ENCODE measurements around the gene GALNT13.

The GALNT13 gene

DNA sequence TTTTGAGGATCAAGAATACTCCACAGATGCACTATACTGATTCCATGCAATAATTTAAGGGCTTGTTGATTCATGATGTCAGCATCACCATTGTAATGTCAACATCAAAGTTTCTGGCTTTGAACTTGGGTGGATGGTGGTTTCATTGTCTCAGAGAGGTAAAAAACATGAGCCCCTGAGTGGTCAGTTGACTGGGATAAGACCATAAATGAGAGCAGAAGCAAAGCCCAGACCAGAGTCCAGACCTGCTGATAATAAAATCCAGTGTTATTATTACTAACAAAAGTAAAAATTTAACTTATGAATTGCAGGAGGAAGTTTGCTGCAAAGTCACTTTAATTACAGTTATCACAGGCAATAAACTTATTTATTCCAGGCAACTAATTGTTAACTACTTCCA lies 358.2 kb downstream of the GALNT13 start:
- no peak for DNase-seq

DNA sequence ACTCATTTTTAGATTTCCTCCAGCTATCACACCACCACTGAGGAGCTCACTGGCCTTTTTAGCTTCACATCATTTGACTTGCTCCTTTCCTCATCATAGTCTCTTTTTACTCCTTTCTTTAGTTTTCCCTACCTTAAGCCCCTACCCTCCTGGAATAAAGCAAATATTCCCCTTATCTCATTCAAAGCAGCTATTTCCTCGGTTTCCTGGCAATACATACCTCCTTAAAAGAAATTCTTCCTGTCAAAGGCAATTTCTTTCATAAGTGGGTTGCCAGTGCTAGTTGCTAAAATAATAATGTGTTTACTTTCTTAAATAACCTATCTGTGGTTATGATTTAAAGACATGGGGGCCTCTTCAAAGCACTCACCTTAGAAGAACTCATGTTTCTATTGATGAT lies 359.3 kb downstream of the GALNT13 start:
- no peak for DNase-seq

DNA sequence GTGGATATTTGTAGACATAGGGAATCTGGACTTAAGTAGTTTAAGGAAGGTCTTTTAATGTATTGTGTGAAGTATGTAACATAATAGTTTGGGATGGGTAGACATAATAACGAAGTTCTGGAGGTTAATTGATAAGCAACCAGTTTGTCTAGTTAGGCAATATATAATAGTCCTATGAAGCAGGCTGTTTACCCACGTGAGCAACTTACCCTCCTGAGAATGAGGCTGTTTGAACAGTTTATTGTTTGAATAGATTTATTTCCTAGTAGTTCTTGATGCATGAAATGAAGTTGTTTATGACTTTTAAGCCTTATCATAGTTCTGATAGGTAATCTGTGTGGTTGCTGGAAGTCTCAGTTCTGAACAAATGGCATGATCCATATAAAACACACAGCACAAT lies 361.5 kb downstream of the GALNT13 start:
- DNase-seq, result no peak

DNA sequence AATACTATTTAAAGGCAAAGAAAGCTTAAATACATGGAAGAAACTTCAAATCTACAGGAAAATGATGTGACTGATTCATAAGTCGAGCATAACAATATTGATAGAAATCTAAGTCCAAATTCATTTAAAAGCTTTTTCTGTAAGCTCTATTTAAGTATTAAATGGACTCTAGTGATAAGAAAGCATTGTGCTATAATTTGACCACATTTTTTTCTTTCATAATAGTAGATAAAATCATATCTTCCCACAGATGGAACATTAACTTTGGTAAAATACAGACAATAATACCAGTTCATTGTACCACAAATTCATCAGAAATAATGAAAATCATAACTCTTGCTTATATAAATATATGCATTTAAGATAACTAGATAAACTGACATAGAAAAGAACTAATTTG lies 366.5 kb downstream of the GALNT13 start:
- no peak for DNase-seq

DNA sequence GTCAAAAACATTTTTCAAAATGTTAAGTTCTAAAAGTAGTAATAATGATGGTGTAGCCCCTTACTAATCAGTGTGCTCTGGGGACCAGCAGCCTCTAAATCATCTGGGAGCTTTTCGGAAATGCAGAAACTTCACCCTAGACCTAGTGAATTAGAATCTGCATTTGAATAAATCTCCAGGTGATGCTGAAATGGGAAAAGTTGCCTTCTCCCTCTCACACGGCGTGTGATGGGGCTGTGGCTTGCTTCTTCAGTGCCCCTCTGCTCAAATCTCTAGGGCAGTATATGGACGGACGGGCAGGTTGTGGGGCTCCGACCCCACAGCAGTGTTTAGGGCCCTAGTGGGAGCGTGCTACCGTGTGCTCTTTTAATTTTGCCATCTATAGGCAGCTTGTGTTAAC lies 368.6 kb downstream of the GALNT13 start:
- DNase-seq, result no peak

DNA sequence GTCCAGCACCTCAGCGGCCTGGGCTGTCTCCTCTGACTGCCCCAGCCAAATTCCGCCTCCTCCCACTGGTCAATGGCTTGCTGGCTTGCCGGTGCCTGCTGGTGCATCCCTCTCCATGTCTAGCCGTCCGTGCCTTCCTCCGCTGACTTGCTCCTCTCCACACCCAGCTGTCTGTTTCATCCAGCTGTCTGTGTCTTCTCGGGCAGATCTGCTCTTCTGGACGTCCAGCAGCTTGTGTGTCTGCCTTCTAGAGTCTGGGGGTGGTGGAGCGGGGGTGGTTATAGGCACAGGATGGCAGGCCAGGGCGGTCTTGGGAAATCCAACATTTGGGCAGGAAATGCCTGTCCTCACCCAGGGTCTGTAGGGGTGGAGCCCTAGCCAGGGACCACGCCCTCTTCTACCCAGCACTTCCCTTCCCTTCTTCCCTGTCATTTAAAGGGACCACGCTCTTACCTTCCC lies 369.2 kb downstream of the GALNT13 start:
- DNase-seq, result no peak

DNA sequence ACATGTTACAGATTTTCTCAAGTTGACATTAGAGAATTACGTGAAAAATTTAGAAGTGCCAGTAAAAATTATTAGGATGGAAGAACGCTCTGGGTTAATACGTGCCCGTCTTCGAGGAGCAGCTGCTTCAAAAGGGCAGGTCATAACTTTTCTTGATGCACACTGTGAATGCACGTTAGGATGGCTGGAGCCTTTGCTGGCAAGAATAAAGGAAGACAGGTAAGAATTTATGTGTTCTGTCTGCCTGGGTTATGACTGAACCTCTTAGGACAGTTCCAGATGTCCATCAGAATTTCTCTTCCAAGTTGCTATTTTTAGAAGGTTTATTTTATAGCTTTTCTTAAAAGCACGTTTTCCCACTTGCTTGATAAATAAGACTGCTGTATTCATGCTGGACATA lies 371.0 kb downstream of the GALNT13 start:
- DNase-seq, result no peak

DNA sequence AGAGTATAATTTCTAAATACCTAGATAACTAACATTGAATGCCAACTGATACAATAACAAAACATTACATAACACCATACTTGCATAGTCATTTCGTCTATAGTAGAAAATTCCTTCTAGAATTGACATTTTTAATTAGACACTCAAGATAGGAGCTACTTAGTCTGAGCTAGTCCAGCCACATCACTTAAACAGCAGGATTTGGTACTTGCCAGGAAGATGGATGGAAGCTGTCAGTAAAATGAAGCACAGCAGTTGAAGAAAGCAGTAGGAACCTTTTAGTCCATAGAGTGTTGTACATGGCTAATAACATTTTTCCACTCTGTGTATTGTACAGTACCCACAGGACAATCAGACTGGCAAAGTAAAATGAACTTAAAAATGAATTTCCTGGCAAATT lies 372.0 kb downstream of the GALNT13 start:
- DNase-seq, result no peak

DNA sequence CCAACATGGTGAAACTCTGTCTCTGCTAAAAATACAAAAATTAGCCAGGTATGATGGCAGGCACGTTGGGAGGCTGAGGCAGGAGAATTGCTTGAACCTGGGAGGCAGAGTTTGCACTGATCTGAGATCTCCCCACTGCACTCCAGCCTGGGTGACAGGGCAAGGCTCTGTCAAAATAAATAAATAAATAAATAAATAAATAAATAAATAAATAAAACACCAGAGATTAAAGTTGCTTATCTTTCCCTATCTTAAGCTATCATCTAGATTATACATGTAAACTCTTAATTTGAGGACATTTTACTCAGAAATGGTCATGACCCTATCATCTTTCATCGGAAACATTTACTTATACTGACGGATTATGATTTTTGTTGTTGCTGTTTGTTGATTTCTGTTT lies 373.2 kb downstream of the GALNT13 start:
- DNase-seq, result no peak

DNA sequence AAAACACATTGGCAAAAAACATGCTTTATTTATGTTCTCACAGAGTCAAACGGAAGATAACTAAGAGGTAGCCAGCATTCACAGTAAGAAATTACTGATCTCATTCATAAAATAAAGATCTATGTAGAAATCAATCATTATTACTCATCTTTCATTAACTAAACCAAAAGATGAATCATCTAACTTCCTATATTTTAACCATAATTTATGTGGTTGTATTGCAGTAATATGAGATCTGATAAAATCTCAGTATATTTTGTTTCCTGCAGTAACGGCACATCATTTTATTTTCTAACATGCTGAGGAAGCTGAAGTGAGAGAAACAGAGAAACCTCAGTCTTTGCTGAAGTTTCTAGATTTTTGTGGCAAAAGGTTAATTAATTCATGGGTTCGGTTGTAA lies 375.8 kb downstream of the GALNT13 start:
- no peak for DNase-seq

DNA sequence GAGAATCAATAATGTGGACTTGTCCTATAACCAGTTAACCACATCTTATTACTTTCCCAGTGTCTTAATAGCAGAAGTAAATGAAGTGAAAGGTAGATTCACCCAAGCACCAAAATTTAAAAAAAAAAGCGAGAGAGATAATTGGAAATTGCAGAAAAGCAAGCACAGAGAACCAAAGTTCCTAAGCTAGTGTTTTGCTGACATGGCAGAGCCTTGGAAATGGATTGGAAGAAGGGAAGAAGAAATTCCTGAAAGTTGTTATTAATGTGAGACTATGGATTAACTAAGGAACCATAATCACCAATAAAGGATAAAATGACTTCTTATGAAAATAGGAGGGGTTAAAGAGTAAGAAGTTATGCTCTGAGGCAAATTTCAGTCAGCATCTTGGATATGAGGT lies 384.4 kb downstream of the GALNT13 start:
- no peak for DNase-seq

DNA sequence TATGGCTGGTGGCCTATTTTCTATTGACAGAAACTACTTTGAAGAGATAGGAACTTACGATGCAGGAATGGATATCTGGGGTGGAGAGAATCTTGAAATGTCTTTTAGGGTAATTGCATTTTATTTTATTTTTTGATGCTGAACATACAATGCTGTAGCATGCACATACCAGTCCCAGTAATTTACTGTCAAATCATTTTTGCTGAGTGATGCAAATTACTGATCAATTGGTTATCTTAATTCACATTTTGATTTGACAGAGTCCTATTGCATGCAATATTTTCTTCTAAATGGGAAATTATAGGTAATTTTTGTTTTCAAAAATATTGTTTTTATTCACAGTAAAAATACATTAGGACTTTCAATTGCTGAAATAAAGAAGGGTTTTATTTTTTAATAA lies 387.3 kb downstream of the GALNT13 start:
- no peak for DNase-seq

DNA sequence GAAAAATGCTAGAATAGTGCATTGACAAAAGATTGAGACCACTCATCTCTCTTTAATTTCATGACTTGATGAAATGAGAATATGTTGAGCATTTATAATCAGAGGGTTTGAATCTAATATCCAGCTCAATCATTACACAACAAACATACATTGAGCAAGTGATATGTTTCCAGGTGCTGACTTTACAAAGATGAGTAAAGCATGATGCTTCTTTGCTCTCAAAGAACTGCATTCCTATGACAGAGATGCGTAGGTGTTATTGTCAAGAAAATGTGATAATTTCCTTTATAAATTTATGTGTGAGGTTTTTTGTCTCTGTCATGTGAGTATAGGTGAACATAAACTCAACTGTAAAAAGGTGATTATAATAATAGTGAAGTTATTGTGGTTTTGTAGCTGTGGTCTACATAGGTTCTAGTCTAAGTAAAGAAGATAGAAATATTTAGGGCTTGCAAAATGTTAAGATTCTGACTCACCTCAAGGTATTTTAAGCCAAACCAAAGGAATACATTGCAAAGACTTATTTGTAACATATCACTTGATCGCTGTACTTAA lies 389.8 kb downstream of the GALNT13 start:
- no peak for DNase-seq

DNA sequence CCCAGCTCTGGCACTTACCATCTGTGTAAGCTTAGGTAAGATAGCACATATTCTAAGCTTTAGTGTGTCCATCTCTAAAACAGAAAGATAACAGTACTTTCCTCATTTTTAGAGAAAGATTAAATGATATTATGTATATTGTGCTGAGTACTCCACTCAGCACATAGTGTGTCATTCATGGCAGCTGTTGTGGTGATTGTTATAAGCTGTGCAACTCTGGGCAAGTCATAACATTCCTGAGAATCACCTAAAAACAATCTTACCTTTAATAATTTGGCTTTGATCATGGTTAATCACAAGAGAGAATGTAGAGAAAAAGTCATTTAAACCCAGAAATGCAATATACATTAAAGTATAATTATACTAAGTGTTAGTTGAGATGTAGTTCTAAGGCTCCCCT lies 391.5 kb downstream of the GALNT13 start:
- DNase-seq, result no peak

DNA sequence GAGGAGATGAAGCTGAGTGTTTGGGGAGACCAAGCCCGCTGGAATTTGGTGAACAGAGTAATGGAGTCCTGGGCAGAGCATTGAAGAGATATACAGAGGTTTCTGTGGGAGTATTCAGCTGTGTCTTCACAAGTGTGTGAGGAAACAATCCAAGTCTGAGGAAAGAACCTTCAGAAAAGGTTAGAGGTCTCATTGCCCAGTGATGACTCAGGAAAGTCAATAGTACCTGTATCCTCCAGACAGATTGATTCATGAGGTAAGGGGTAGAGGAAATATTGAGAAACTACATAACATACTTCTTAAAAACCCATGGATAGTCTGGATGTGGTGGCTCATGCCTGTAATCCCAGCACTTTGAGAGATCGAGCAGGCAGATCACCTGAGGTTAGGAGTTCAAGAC lies 392.3 kb downstream of the GALNT13 start:
- no peak for DNase-seq

DNA sequence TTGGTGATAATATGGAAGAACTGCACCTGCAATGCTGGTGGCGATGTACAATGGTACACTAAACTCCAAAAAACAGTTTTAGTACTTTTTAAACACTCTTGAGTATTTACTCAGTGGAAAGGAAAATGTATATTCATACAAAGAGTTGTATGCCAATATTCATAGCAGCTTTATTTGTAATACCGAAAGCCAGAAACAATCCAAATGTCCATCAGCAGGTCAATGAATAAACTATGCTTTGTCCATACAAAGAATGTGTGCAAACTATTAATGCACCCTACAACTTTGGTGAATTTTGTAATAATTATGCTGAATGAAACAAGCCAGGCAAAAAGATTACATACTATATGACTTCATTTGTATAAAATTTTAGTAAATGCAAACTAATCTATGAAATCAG lies 396.3 kb downstream of the GALNT13 start:
- no peak for DNase-seq

DNA sequence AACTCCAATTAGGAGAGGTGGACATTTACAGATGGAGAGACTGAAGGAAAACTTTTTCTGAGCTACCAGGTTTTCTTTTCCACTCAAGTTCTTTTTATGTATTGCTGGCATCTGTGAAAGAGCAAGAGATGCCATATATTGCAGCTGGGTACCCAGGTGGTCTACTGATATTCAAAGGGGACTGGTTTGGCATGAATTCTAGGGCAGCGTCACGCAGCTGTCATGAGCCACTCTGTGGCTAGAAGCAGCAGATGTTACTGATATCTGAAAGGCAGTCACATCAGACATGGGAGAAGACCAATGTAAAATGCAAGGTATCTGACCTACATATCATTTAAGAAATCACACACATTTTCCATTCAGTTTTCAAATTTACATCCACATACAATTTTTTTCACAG lies 408.8 kb downstream of the GALNT13 start:
- no peak for DNase-seq

DNA sequence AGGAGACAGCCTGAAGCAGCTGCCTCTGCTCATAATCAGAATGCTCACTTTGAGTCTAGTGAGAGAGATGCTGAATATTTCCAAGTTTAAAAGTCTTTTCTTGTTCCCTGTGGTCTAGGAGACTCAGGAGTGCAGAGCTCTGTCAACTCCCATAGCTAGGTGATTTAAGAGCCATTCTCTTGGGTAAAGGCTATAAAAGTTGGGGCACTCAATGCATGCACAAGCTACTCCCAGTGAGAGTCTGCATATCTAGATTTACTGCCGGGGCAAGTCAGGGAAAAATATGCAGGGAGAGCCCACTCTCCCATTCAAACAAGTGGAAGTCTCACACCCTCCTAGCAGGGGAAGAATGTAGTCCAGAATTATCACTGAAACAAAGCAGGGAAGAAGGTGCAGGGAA lies 418.1 kb downstream of the GALNT13 start:
- no peak for DNase-seq

DNA sequence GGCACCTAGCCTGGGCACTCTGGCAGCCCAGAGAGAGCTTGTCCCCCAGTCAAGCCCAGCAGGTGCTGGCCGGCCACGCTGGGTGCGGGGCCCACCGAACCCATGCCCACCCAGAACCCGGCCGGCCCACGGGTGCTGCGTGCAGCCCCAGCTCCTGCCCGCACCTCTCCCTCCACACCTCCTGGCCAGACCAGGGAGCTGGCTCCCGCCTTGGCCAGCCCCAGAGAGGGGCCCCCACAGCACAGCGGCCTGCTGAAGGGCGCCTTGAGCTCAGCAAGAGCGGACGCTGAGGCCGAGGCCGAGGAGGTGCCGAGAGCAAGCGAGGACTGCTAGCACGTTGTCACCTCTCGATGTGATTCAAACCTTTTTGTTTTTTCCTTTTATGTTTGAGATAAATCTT lies 419.8 kb downstream of the GALNT13 start:
- no peak for DNase-seq

DNA sequence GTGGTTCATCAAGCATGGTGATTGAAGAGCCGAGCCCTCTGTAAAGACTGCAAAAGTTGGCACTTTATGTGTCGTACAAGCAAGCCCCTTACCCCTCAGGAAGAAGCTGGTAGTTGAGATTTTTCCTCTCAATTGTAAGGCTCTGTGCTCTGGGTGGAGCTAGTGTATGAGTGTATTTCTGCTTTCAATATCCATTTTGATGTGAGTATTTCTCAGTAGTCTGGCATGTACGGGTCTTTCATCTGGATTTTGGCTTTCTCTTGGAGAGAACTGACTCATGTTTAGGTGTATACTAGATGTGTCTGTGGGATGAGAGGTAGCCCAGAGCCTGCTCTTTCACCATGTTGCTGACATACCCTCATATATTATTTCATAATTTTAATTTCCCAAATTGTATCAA lies 420.2 kb downstream of the GALNT13 start:
- DNase-seq, result no peak

DNA sequence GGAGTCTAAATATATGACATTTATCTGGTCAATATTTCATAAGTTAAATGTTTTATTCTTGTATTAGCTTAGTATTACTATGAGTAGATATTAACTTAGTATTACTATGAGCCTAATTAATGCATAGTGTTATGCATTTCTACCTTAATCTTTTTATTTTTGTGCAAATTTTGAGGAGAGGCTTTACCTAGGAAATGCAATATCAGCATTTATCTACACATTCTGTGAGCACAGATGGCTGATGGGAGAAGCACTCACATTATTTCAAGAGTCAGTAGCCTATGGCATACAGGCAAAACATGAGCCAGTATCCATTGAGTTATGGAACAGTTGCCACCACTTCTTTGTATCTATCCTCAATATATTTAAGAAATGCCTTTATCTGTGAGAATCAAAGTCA lies 422.1 kb downstream of the GALNT13 start:
- no peak for DNase-seq

DNA sequence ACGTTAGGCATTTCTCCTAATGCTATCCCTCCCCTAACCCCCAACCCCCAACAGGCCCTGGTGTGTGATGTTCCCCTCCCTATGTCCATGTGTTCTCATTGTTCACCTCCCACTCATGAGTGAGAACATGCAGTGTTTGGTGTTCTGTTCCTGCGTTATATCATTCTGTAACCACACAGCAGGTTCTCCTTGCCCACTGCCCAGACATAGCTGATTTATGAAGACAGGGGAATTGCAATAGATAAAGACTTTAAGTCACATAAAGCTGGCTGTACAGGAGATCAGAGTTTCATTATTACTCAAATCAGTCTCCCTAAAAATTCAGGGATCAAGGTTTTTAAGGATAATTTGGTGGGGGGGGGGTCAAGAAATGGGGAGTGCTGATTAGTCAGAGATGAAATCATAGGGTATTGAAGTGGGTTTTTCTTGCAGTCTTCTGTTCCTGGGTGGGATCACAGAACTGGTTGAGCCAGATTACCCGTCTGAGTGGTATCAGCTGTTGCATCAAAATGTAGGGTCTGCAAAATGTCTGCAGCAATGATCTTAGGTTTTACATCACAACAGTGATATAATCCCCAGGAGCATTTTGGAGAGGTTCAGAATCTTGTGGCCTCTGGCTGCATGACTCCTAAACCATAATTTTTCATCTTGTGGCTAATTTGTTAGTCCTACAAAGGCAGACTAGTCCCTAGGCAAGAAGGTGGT lies 434.7 kb downstream of the GALNT13 start:
- DNase-seq, result no peak

DNA sequence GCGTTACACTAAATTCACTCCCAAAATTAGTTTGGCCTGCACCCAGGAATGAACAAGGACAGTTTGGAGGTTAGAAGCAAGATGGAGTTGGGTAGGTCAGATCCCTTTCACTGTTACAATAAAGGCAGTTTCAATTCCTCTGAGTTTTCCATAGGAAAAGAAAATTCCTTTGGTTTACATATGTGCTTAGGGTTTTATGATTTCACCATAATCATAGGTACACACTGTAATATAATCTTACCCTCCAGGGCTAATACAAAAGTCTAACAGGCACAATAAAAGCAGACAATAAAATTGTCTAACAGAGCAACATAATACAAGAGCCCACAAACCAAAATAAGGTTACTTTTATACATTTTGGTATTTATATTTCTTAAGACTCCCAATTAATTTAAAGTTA lies 435.3 kb downstream of the GALNT13 start:
- no peak for DNase-seq

DNA sequence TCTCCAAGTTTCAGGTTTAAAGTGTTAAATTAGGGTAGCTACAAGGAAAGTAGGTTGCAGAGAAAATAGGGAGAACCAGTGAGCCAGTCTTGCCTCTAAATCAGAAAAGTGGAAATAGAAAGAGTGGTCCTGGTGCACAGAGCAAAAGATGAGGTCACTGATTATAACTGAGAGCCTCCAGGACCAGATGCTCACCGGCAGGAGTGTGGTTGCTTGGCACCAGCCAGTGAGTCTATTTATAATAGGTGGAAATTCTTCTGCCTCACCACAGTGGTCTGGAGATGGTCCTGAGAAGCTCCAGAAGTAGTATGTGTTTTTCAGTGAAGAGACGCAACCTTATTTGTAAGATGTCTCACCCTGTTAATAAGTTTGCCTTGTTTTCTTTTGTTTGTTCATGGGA lies 452.9 kb downstream of the GALNT13 start:
- no peak for DNase-seq

DNA sequence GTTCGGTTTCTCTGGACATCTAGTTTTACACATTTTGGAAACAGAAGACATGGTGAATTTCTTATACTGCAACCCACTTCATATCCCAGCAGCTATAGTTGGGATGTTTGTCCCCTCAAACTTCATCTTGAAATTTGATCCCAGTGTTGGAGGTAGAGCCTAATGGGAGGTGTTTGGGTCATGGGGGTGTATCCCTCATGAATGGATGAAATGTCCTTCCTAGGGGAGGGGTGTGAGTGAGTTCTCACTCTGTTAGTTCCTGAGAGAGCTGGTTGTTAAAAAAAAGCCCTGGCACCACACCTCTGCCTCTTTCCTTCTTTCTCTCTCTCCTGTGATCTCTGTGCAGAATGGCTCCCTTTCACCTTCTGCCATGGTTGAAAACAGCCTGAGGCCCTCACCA lies 457.8 kb downstream of the GALNT13 start:
- DNase-seq, result no peak

Data from activated gamma-delta T cell treated with Interleukin-2 at 50 U/mL for 16 hours (primary cell).